Measurements from ENCODE around the gene UVRAG.
A peak's percentile ranks its signal among the peaks of the same experiment; 100 is the strongest.

The UVRAG gene

GRCh38 chr11:75814677-75815344 is at the start of gene UVRAG:
Gene UVRAG (plus strand): TSS chr11:75815210. CDS start chr11:75815408, 198 bp downstream.
- DNase-seq (ENCODE audit: low read depth in 1 of 2, low spot score in 1 of 2): peak; percentile 100
- in situ Hi-C loops (cut with HindIII; ENCODE audit: low pct_unique_long_range_greater_than_20kb, low sequenced_read_pairs): no loop called here
- TF ChIP-seq JUND (IDR thresholded peaks at IDR 0.05; ENCODE audit: low read depth): no peak

GRCh38 chr11:75766443-75767227 is 48.4 kb upstream of the UVRAG start:
- in situ Hi-C loops (cut with HindIII; ENCODE audit: low pct_unique_long_range_greater_than_20kb, low sequenced_read_pairs): no loop called here
- TF ChIP-seq JUND (IDR thresholded peaks at IDR 0.05; ENCODE audit: low read depth): no peak
- no peak for DNase-seq (ENCODE audit: low read depth in 1 of 2, low spot score in 1 of 2)

- in situ Hi-C loops (cut with HindIII; ENCODE audit: low pct_unique_long_range_greater_than_20kb, low sequenced_read_pairs): no loop called here
- TF ChIP-seq JUND (IDR thresholded peaks at IDR 0.05; ENCODE audit: low read depth): no peak
- no peak for DNase-seq (ENCODE audit: low read depth in 1 of 2, low spot score in 1 of 2)
Measured at GRCh38 chr11:75767228-75767572, 47.8 kb upstream of the UVRAG start.

- in situ Hi-C loops (cut with HindIII; ENCODE audit: low pct_unique_long_range_greater_than_20kb, low sequenced_read_pairs): no loop called here
- no peak for DNase-seq (ENCODE audit: low read depth in 1 of 2, low spot score in 1 of 2)
- TF ChIP-seq JUND (IDR thresholded peaks at IDR 0.05; ENCODE audit: low read depth): no peak
Measured at GRCh38 chr11:75767793-75768111, 47.3 kb upstream of the UVRAG start.

GRCh38 chr11:75768112-75768908 is 46.7 kb upstream of the UVRAG start, which contains the start of gene DGAT2:
Gene DGAT2 (plus strand): TSS chr11:75768778. CDS start chr11:75768992, 214 bp downstream.
- in situ Hi-C loops (cut with HindIII; ENCODE audit: low pct_unique_long_range_greater_than_20kb, low sequenced_read_pairs): no loop called here
- TF ChIP-seq JUND (IDR thresholded peaks at IDR 0.05; ENCODE audit: low read depth): no peak
- peak; percentile 80 to 87 for DNase-seq (ENCODE audit: low read depth in 1 of 2, low spot score in 1 of 2)

GRCh38 chr11:75768909-75769771 is 45.9 kb upstream of the UVRAG start:
- in situ Hi-C loops (cut with HindIII; ENCODE audit: low pct_unique_long_range_greater_than_20kb, low sequenced_read_pairs): no loop called here
- no peak for TF ChIP-seq JUND (IDR thresholded peaks at IDR 0.05; ENCODE audit: low read depth)
- peak; percentile 23 to 33 for DNase-seq (ENCODE audit: low read depth in 1 of 2, low spot score in 1 of 2)

- no peak for DNase-seq (ENCODE audit: low read depth in 1 of 2, low spot score in 1 of 2)
- in situ Hi-C loops (cut with HindIII; ENCODE audit: low pct_unique_long_range_greater_than_20kb, low sequenced_read_pairs): no loop called here
- no peak for TF ChIP-seq JUND (IDR thresholded peaks at IDR 0.05; ENCODE audit: low read depth)
Measured at GRCh38 chr11:75770102-75770501, 44.9 kb upstream of the UVRAG start.

GRCh38 chr11:75771646-75772410 is 43.2 kb upstream of the UVRAG start:
- in situ Hi-C loops (cut with HindIII; ENCODE audit: low pct_unique_long_range_greater_than_20kb, low sequenced_read_pairs): no loop called here
- DNase-seq (ENCODE audit: low read depth in 1 of 2, low spot score in 1 of 2): no peak
- no peak for TF ChIP-seq JUND (IDR thresholded peaks at IDR 0.05; ENCODE audit: low read depth)

GRCh38 chr11:75773595-75774353 is 41.2 kb upstream of the UVRAG start:
- TF ChIP-seq JUND (IDR thresholded peaks at IDR 0.05; ENCODE audit: low read depth): no peak
- DNase-seq (ENCODE audit: low read depth in 1 of 2, low spot score in 1 of 2): no peak
- in situ Hi-C loops (cut with HindIII; ENCODE audit: low pct_unique_long_range_greater_than_20kb, low sequenced_read_pairs): no loop called here

GRCh38 chr11:75775056-75775455 is 40.0 kb upstream of the UVRAG start:
- in situ Hi-C loops (cut with HindIII; ENCODE audit: low pct_unique_long_range_greater_than_20kb, low sequenced_read_pairs): no loop called here
- no peak for TF ChIP-seq JUND (IDR thresholded peaks at IDR 0.05; ENCODE audit: low read depth)
- DNase-seq (ENCODE audit: low read depth in 1 of 2, low spot score in 1 of 2): no peak

- in situ Hi-C loops (cut with HindIII; ENCODE audit: low pct_unique_long_range_greater_than_20kb, low sequenced_read_pairs): no loop called here
- TF ChIP-seq JUND (IDR thresholded peaks at IDR 0.05; ENCODE audit: low read depth): no peak
- DNase-seq (ENCODE audit: low read depth in 1 of 2, low spot score in 1 of 2): no peak
Measured at GRCh38 chr11:75776546-75776945, 38.5 kb upstream of the UVRAG start.
